D721Med (cell line): ENCODE results near the gene INTS6.

Experiments used
- DNase-seq: peaks from one replicate; pipeline ENCODE4 v3.0.0; 2011; ENCODE audit warnings: low spot score; ENCODE audit not compliant: insufficient read length
- FAIRE-seq: peaks from 2 replicates; lab custom pipeline; 2011; peaks lifted over from hg19 to GRCh38; lab: Jason Lieb, UNC
- TF ChIP-seq, protein P1 (sequence below): IDR thresholded peaks from 2 replicates; pipeline ENCODE4 v1.5.1; 2012; ENCODE audit warnings: mild to moderate bottlenecking, control low read depth; ENCODE audit not compliant: insufficient read depth; ENCODE audit errors: missing control alignments

The INTS6 gene

DNA sequence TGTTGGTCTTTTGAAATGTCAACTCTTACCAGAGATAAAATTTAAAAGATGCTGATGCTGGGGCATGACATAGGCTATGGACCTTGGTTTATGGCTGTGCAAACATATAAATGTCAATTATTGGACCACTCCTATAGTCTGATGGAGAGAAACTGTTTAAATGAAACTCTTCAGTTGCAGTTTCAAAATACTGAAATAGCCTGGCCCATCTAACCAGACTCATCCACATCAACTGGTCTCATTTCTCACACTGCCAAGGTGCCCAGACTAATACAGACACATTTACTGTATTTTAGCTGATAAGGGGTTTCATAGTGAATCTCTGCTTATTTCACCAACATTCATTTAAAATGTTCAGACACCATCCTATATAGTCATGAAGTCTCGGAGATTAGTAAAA lies 93.5 kb downstream of the INTS6 start:
- DNase-seq (no peak), FAIRE-seq (peak; percentile 35)
- TF ChIP-seq, protein P1, sequence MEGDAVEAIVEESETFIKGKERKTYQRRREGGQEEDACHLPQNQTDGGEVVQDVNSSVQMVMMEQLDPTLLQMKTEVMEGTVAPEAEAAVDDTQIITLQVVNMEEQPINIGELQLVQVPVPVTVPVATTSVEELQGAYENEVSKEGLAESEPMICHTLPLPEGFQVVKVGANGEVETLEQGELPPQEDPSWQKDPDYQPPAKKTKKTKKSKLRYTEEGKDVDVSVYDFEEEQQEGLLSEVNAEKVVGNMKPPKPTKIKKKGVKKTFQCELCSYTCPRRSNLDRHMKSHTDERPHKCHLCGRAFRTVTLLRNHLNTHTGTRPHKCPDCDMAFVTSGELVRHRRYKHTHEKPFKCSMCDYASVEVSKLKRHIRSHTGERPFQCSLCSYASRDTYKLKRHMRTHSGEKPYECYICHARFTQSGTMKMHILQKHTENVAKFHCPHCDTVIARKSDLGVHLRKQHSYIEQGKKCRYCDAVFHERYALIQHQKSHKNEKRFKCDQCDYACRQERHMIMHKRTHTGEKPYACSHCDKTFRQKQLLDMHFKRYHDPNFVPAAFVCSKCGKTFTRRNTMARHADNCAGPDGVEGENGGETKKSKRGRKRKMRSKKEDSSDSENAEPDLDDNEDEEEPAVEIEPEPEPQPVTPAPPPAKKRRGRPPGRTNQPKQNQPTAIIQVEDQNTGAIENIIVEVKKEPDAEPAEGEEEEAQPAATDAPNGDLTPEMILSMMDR: no peak

DNA sequence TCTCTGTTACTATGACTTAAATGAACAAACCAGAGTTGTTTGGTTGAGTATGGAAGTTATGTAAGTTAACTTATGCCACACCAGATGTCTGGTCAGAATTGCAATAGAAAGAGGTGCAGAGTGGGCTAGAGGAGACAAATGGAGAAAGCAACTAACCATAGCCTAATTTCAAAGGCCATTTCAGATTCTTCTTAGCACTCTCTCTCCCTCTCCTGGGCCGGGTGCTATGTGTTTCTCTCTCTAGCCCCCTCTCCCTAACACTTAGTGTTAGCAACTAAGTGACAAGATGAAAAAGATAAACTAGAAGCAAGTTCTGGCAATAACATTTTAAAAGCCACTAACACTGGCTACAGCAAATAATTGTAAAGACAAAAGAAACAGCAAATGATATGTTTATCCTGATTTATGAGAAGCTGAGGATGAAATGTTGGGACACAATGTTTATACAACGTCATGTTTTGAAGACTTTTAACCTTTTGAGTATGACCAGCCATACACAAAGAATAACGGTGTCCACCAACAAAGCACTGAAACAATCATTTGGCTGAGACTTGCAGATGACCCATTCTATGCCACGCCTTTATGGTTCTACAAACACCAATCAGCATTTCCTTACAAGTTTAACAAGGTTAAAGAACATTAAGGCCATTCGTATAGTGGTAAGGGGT lies 94.8 kb downstream of the INTS6 start:
- DNase-seq: no peak
- FAIRE-seq: no peak
- TF ChIP-seq, protein P1: no peak

DNA sequence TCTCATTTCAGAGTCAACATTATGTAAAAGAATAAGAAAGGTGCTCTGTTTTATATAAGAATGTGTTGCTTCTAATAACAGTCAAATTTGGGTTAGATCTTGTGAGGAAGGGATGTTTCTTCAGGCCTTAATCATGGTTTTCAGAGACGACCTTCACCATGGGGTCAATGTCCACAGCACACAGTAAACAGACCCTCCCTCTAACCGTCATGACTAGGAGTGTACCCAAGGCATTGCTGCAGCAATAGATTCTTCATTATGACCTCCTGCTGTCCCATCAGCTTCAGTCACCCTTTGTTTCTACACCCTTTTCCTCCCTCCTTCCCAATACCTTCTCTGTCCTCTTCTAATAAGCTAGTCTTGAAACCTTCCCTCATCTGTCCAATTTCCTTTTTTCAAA lies 97.6 kb downstream of the INTS6 start:
- TF ChIP-seq, protein P1: no peak
- no peak for DNase-seq
- no peak for FAIRE-seq

DNA sequence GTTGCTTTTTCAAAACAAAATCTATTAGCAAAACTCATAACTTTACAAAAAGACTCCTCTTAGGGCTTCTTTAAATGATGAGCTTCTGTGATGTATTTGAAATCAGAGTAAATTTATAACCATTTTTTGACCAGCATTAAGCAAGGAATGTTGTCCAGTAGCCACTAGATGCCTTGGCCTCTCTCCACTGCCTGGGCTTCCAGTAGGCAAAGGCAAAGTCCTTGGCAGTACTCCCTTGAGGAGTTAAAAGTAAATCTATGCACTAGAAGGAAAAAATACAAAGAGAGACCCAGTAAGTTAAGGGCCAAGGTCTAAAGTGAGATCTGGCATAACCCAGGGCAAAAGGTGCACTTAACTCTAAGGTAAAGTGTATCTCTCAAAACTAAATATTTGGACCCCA lies 103.8 kb downstream of the INTS6 start:
- TF ChIP-seq, protein P1: no peak
- DNase-seq (no peak), FAIRE-seq (no peak)

DNA sequence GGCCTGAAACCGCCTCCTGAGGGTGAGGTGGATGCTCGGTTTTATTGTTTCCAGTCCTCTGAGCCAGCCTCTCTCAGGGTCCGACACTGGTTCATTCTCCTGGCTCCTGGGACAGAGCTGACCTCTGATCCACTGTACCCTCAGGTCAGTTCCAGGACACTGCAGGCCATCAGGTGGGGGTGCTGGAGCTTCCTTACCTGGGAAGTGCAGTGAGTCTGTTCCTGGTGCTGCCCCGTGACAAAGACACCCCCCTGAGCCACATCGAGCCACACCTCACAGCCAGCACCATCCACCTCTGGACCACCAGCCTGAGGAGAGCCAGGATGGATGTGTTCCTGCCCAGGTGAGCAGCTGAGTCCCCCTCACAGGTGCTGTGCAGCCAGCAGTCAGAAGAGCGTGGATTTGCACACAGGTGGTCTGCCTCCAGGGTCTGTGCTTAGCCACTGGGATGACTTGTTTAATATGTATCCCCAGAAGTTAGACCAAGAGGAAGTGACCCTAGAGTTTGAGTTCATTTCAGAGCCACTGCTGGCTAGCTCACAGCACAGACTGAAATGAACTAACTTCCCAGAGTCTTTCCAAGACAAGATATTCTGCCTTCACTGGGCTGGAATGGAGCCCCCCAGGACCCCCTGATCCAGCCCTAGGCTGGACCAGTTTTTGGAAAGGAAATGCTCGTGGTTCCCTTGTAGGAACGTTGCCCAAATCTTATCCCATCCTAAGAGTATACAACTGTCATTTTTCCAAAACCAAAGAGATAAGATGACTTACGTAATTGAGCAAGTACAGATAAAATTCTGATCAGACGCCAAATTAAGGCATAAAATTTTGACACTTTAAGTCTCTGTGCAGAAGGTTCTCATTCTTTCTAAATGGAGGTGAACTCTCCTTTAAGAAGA lies 104.5 kb downstream of the INTS6 start:
- TF ChIP-seq, protein P1: no peak
- FAIRE-seq (no peak), DNase-seq (no peak)

DNA sequence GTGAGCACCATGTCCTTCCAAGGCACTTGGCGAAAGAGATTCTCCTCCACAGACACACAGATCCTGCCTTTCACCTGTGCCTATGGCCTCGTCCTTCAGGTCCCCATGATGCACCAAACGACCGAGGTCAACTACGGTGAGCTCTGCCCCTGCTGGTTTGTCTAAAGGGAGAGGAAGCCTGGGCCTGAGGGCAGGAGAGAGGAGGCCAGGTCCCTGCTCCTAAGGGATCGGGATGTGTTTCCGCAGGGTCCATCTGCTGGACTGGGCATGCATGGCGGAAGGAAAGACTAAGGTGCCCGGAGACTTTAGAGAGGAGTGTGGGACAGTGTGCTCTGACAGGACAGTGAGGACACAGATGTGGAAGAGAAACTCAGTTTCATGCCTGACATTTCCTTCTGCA lies 105.7 kb downstream of the INTS6 start:
- TF ChIP-seq, protein P1: no peak
- DNase-seq (no peak), FAIRE-seq (no peak)
